Left ventricle myocardium inferior (tissue), 1 donor: ENCODE measurements around the gene UNC5A. TPM values are rescaled to one million over a fixed set of nuclear protein-coding genes. Genes with fewer than 3 reads are reported as not detected.

ENCODE experiments used
- DNase-seq: peaks from one replicate; pipeline ENCODE4 v3.0.0-alpha.2; 2020
- H3K27ac ChIP-seq: fragments of 200-600 bp; replicated peaks from 2 replicates; pipeline ENCODE4 v1.8.0; 2021
- H3K27me3 ChIP-seq: fragments of 200-600 bp; 2 replicates; pipeline ENCODE4 v1.8.0; 2021; ENCODE audit warnings: low read depth
- H3K36me3 ChIP-seq: fragments of 200-600 bp; 2 replicates; pipeline ENCODE4 v1.8.0; 2021
- H3K4me1 ChIP-seq: fragments of 200-600 bp; 2 replicates; pipeline ENCODE4 v1.8.0; 2021
- H3K4me3 ChIP-seq: fragments of 200-600 bp; 2 replicates; pipeline ENCODE4 v1.8.0; 2021; ENCODE audit warnings: mild to moderate bottlenecking, moderate library complexity
- H3K9me3 ChIP-seq: fragments of 200-600 bp; replicated peaks from 2 replicates; pipeline ENCODE4 v1.8.0; 2021
- intact Hi-C: fragments of 100-400 bp; cut with micrococcal nuclease; formaldehyde crosslinking; loops from one replicate; pipeline ENCODE4 v1.11.0; 2022
- total RNA-seq: library from RNA; stranded (reverse); fragmentation: NEBNext Ultra II Directional; extraction: Animal tissue kit (Norgen Biotek cat#: 25700); gene quantifications from one replicate; pipeline ENCODE4 v1.2.1, GENCODE V29; 2021
- TF ChIP-seq, protein P1 (sequence below): fragments of 200-600 bp; IDR thresholded peaks from 2 replicates; pipeline ENCODE4 v1.8.0; 2021; ENCODE audit warnings: antibody characterized with exemption, mild to moderate bottlenecking, borderline replicate concordance
- donor health status: DM: no; HTN: yes; CAD: no; lungs with severe emphysema.

UNC5A gene
- total RNA-seq, 1 donor from 2014 or later, result not detected

DNA sequence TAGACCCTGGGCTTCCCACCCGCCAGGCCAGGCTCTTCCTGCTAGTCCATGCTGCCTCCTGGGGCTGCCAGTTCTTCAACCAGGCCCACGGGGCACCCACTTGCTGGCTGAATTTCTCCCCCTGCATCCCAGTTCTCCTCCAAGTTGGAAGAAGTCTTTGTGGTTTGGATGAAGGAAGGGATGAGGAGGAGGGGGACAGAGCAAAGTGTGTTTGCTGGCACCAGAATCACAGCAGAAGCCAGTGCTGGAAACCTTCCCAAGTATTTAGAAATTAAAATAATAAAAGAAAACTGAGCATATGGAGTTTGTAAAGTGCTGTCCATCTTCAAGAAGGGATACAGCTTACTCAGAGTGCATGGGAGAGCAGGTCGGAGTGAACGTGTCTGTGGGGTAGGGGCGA lies 19.4 kb upstream of the UNC5A start:
- TF ChIP-seq, protein P1, sequence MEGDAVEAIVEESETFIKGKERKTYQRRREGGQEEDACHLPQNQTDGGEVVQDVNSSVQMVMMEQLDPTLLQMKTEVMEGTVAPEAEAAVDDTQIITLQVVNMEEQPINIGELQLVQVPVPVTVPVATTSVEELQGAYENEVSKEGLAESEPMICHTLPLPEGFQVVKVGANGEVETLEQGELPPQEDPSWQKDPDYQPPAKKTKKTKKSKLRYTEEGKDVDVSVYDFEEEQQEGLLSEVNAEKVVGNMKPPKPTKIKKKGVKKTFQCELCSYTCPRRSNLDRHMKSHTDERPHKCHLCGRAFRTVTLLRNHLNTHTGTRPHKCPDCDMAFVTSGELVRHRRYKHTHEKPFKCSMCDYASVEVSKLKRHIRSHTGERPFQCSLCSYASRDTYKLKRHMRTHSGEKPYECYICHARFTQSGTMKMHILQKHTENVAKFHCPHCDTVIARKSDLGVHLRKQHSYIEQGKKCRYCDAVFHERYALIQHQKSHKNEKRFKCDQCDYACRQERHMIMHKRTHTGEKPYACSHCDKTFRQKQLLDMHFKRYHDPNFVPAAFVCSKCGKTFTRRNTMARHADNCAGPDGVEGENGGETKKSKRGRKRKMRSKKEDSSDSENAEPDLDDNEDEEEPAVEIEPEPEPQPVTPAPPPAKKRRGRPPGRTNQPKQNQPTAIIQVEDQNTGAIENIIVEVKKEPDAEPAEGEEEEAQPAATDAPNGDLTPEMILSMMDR, result no peak
- no peak for DNase-seq
- no peaks in the 10 kb centered on the region for H3K9me3 ChIP-seq
- peaks cover 100% of the 10 kb centered on the region for H3K27me3 ChIP-seq
- intact Hi-C loops, result no loop called here
- H3K4me3 ChIP-seq, result no peak overlapping the region
- no peak overlapping the region for H3K27ac ChIP-seq
- H3K4me1 ChIP-seq, result no peaks in the 10 kb centered on the region
- no peaks in the 10 kb centered on the region for H3K36me3 ChIP-seq

DNA sequence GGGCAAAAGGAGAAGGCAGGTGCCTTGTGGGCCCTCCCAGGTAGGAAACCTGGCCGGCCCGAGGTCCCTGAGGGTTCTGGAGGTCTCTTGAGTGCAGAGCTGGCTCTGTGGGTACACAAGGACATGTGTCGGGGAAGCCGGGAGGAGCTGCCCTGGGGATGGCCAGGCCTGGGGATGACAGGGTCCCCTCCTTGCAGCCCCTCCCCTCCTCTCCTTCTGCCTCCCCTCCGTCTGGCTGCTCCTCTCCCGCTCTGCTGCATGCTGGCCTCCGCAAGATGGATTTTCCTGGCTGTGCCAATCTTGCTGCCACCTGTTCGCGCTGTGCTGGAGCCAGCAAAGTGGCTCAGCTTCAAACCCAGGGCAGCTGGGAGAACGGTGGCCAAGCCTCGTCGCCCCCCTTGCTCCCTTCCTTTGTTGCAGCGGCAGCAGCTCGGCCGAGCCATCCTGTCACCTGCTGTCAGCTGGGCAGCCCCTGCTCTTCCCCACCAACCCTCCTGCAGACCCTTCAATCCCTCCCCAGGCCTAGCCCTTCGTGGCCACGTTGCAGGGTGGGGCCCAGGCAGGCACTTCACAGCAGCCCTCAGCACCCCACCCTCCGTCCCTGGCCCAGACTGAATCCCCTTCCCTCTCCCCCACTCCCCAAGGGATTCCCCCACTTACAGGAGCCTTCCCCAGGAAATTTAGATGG lies 17.6 kb upstream of the UNC5A start:
- Histone ChIP-seq H3K4me3 (no peak overlapping the region), H3K27ac (no peak overlapping the region), H3K9me3 (no peaks in the 10 kb centered on the region), H3K4me1 (no peaks in the 10 kb centered on the region), H3K36me3 (no peaks in the 10 kb centered on the region), H3K27me3 (peaks cover 100% of the 10 kb centered on the region)
- TF ChIP-seq, protein P1, result no peak
- intact Hi-C loops, result no loop called here
- DNase-seq, result no peak

DNA sequence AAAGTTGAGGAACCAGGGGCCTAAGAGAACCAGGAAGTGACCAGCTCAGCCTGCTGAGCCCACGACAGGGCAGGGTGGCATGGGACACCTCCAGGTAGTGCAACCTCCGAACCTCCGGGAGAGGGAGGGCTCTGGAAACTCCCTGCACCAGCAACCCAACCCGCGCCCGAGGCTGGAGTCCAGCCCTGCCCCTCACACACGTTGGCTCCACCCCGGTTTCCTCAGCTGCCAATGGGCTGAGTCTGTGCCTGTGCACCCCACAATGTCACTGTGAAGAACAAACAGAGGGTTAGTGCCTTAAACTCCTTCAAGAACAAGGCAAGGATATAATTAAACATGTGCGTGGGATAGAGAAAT lies 17.0 kb upstream of the UNC5A start:
- Histone ChIP-seq H3K36me3 (no peaks in the 10 kb centered on the region), H3K9me3 (no peaks in the 10 kb centered on the region), H3K27me3 (peaks cover 100% of the 10 kb centered on the region), H3K4me1 (no peaks in the 10 kb centered on the region), H3K27ac (no peak overlapping the region), H3K4me3 (no peak overlapping the region)
- TF ChIP-seq, protein P1, result no peak
- intact Hi-C loops, result no loop called here
- DNase-seq, result no peak

DNA sequence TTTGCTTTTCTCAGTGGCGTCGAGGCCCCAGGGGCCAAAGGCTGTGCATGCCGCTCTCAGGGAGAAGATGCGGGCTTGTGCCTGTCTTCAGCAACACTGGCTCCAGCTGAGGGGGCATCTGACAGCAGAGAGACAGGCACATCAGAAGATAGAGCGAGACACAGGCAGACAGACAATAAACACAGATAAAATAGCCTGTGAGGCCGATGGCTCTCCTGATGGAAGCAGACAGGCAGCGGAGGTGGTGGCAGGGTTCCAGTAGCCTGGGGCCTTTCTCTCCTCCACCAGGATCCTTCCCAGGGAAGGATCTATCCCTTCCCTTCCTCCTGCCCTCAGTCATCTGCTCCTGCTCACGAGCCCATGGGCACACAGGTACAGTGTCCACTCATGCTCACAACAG lies 16.6 kb upstream of the UNC5A start:
- intact Hi-C loops, result no loop called here
- H3K4me3 ChIP-seq, result no peak overlapping the region
- no peaks in the 10 kb centered on the region for H3K4me1 ChIP-seq
- H3K27ac ChIP-seq, result no peak overlapping the region
- TF ChIP-seq, protein P1, result no peak
- H3K36me3 ChIP-seq, result no peaks in the 10 kb centered on the region
- no peak for DNase-seq
- H3K27me3 ChIP-seq, result peaks cover 100% of the 10 kb centered on the region
- no peaks in the 10 kb centered on the region for H3K9me3 ChIP-seq

DNA sequence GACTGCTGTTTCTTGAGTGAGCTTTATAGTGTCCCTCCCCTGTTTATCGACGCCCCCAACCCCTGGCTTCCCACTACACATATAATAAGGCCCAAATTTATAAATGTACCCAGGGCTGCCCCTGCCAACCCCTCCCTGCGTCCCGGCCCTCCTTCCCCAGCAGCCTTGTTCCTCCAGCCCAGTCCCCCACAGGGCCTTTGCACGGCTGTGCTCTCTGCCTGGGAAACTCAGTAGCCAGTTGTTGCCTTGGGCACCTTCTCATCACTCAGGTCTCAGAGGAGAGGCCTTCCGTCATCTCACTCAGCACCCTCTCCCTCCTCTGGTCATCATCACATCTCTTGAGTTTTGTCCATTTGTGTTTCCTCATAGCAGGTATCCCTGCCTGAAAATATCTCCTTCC lies 15.8 kb upstream of the UNC5A start:
- H3K27ac ChIP-seq, result no peak overlapping the region
- TF ChIP-seq, protein P1, result no peak
- no peaks in the 10 kb centered on the region for H3K4me1 ChIP-seq
- no peaks in the 10 kb centered on the region for H3K9me3 ChIP-seq
- no peak for DNase-seq
- H3K36me3 ChIP-seq, result no peaks in the 10 kb centered on the region
- H3K27me3 ChIP-seq, result peaks cover 99% of the 10 kb centered on the region
- intact Hi-C loops, result no loop called here
- H3K4me3 ChIP-seq, result no peak overlapping the region
